ENCODE data around the gene CYYR1. TPM values are rescaled to one million over a fixed set of nuclear protein-coding genes. Genes with fewer than 3 reads are reported as not detected.

Gene CYYR1
- total and polyA plus RNA-seq, 2 donors (not counting 3 experiments of a cell fraction or from before 2014, with no cell fraction given): 13.2 to 25.7 TPM

- H4K20me1 ChIP-seq (replicated peaks; ENCODE audit: control insufficient read depth, extremely low read depth, insufficient read depth, low read length): no peaks in the 10 kb centered on the region
- intact Hi-C loops (cut with micrococcal nuclease) (no loop called here), dilution Hi-C loops (cut with MboI; ENCODE audit: extremely low pct_ligation_motif_present, low sequenced_read_pairs) (no loop called here)
- H3K4me2 ChIP-seq (ENCODE audit: insufficient read depth, low read length): no peak overlapping the region
- H3K9ac ChIP-seq (replicated peaks; ENCODE audit: extremely low read depth, insufficient read depth, low read length): no peak overlapping the region
- ChIA-PET POLR2A (no interaction called here), CTCF (no interaction called here)
- no peaks in the 10 kb centered on the region for H3K36me3 ChIP-seq (ENCODE audit: control insufficient read depth in 2 of 2, extremely low read depth in 1 of 2, insufficient read depth in 2 of 2, low read length in 2 of 2)
- H3K79me2 ChIP-seq (ENCODE audit: control insufficient read depth, insufficient read depth, low read length): no peaks in the 10 kb centered on the region
- H3K4me3 ChIP-seq (replicated peaks in 1 of 3; ENCODE audit: insufficient read depth in 1 of 3, low read depth in 1 of 3, low read length in 3 of 3): no peak overlapping the region
- TF ChIP-seq MYC (IDR thresholded peaks at IDR 0.05; ENCODE audit: low read depth, low read length): no peak
- no peak for TF ChIP-seq JUN (IDR thresholded peaks at IDR 0.05; ENCODE audit: borderline replicate concordance, insufficient read depth, insufficient read length, low read depth)
- no peak for TF ChIP-seq GATA2 (IDR thresholded peaks at IDR 0.05; ENCODE audit: insufficient read depth, insufficient read length, low read depth, low read length)
- TF ChIP-seq, protein P1, sequence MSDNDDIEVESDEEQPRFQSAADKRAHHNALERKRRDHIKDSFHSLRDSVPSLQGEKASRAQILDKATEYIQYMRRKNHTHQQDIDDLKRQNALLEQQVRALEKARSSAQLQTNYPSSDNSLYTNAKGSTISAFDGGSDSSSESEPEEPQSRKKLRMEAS (IDR thresholded peaks at IDR 0.05; ENCODE audit: insufficient read depth, insufficient read length): no peak
- no peak for TF ChIP-seq POLR2AphosphoS5 (IDR thresholded peaks at IDR 0.05; ENCODE audit: insufficient read depth, low read depth, low read length)
- no peak for TF ChIP-seq FOS (IDR thresholded peaks at IDR 0.05; ENCODE audit: borderline replicate concordance, insufficient read depth, low read length)
- TF ChIP-seq POLR2A (IDR thresholded peaks at IDR 0.05; ENCODE audit: low read depth, low read length): no peak
- no peak for TF ChIP-seq EZH2 (IDR thresholded peaks at IDR 0.05; ENCODE audit: borderline replicate concordance, low read depth, low read length, severe bottlenecking)
- TF ChIP-seq, protein P2, sequence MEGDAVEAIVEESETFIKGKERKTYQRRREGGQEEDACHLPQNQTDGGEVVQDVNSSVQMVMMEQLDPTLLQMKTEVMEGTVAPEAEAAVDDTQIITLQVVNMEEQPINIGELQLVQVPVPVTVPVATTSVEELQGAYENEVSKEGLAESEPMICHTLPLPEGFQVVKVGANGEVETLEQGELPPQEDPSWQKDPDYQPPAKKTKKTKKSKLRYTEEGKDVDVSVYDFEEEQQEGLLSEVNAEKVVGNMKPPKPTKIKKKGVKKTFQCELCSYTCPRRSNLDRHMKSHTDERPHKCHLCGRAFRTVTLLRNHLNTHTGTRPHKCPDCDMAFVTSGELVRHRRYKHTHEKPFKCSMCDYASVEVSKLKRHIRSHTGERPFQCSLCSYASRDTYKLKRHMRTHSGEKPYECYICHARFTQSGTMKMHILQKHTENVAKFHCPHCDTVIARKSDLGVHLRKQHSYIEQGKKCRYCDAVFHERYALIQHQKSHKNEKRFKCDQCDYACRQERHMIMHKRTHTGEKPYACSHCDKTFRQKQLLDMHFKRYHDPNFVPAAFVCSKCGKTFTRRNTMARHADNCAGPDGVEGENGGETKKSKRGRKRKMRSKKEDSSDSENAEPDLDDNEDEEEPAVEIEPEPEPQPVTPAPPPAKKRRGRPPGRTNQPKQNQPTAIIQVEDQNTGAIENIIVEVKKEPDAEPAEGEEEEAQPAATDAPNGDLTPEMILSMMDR (IDR thresholded peaks at IDR 0.05; ENCODE audit: extremely low read depth in 1 of 2, insufficient read depth in 1 of 2, low read depth in 1 of 2, low read length in 2 of 2): no peak
- no TSS peak for BruUV-seq (replicated peaks)
- FAIRE-seq (no peak), DNase-seq (ENCODE audit: low read depth, low spot score) (no peak)
- H3K27ac ChIP-seq (ENCODE audit: insufficient read depth, low read depth, low read length): no peak overlapping the region
- H3K9me1 ChIP-seq (replicated peaks; ENCODE audit: control insufficient read depth, extremely low read depth, insufficient read depth, low read length): no peaks in the 10 kb centered on the region
- no peaks in the 10 kb centered on the region for H3K27me3 ChIP-seq (ENCODE audit: control insufficient read depth in 2 of 2, insufficient read depth in 2 of 2, low read length in 2 of 2)
- H3K9me3 ChIP-seq (replicated peaks; ENCODE audit: control insufficient read depth, insufficient read depth, low read length): no peaks in the 10 kb centered on the region
- no peak overlapping the region for H2AFZ ChIP-seq (ENCODE audit: low read depth, low read length)
- peaks cover 16% of the 10 kb centered on the region for H3K4me1 ChIP-seq (ENCODE audit: control insufficient read depth, extremely low read depth, insufficient read depth, low read length)
Observed at GRCh38 chr21:26544201-26544775, 28.8 kb downstream of the CYYR1 start.

Measured in endothelial cell of umbilical vein (primary cell).